ENCODE data around the gene PAK1.

PAK1 gene

GRCh38 chr11:77361184-77361583, 112.7 kb downstream of the PAK1 start:
- peak; percentile 55 for DNase-seq (ENCODE audit: low read depth)
- H3K4me3 ChIP-seq (ENCODE audit: control insufficient read depth, low read depth, low read length), result no peak overlapping the region
- no peak for TF ChIP-seq CTCF (IDR thresholded peaks at IDR 0.05; ENCODE audit: control insufficient read depth, insufficient read depth, low read depth, low read length, missing control alignments)

GRCh38 chr11:77359481-77359880, 114.4 kb downstream of the PAK1 start:
- no peak for DNase-seq (ENCODE audit: low read depth)
- no peak overlapping the region for H3K4me3 ChIP-seq (ENCODE audit: control insufficient read depth, low read depth, low read length)
- no peak for TF ChIP-seq CTCF (IDR thresholded peaks at IDR 0.05; ENCODE audit: control insufficient read depth, insufficient read depth, low read depth, low read length, missing control alignments)

GRCh38 chr11:77353131-77353530, 120.8 kb downstream of the PAK1 start:
- H3K4me3 ChIP-seq (ENCODE audit: control insufficient read depth, low read depth, low read length), result no peak overlapping the region
- TF ChIP-seq CTCF (IDR thresholded peaks at IDR 0.05; ENCODE audit: control insufficient read depth, insufficient read depth, low read depth, low read length, missing control alignments), result no peak
- DNase-seq (ENCODE audit: low read depth), result no peak

GRCh38 chr11:77351281-77351886, 122.5 kb downstream of the PAK1 start:
- no peak for TF ChIP-seq CTCF (IDR thresholded peaks at IDR 0.05; ENCODE audit: control insufficient read depth, insufficient read depth, low read depth, low read length, missing control alignments)
- no peak overlapping the region for H3K4me3 ChIP-seq (ENCODE audit: control insufficient read depth, low read depth, low read length)
- no peak for DNase-seq (ENCODE audit: low read depth)

- no peak overlapping the region for H3K4me3 ChIP-seq (ENCODE audit: control insufficient read depth, low read depth, low read length)
- TF ChIP-seq CTCF (IDR thresholded peaks at IDR 0.05; ENCODE audit: control insufficient read depth, insufficient read depth, low read depth, low read length, missing control alignments), result no peak
- no peak for DNase-seq (ENCODE audit: low read depth)
These were observed 125.9 kb downstream of the PAK1 start for GRCh38 chr11:77347948-77348347.

GRCh38 chr11:77346906-77347603, 126.8 kb downstream of the PAK1 start:
- no peak overlapping the region for H3K4me3 ChIP-seq (ENCODE audit: control insufficient read depth, low read depth, low read length)
- peak; percentile 81 for DNase-seq (ENCODE audit: low read depth)
- TF ChIP-seq CTCF (IDR thresholded peaks at IDR 0.05; ENCODE audit: control insufficient read depth, insufficient read depth, low read depth, low read length, missing control alignments), result no peak
